ENCODE results near the gene BPIFA1. TPM values are rescaled to one million over a fixed set of nuclear protein-coding genes. Genes with fewer than 3 reads are reported as not detected.

The BPIFA1 gene
- total and polyA plus RNA-seq, 2 of the 8 experiments (the other 6 are each of a cell fraction or from before 2014, with no cell fraction given) = not detected

DNA sequence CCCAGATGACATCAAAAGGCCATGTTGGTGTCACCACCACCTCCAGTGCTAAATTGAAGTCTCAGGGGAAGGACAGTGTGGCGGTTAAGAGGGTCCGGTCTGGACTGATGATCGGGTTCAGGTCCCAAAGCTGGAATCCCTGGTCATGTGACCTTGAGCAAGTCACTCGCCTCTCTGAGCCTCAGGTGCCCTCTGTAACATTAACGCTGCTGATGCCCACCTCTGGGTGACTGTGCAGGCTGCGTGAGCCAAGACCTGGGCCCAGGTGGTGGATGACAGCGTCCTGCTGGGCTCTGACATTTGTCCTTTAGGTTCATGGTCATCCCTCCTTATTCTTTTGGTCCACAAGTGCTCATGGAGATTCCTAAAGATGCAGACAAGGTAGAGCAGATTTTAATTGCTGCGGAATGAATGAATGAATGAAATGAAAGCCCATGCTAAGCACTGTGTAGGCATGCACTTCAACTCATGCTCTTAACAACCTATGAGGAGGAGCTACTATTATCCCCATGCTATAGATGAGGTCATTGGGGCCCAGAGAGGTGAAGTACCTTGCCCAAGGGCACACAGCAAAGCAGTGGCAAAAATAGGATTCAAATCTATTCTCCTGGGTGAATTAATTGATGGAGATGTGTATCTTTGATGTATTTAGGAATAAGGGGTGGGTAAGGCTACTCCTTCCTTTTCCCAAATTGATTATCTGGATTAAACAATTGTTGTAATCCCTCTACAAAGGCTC is 46.6 kb downstream of the BPIFA1 start:
- Histone ChIP-seq H3K9me3 (ENCODE audit: insufficient read depth in 2 of 2, low read depth in 1 of 2, low read length in 1 of 2) (no peaks in the 10 kb centered on the region), H3K56ac (replicated peaks; ENCODE audit: insufficient read length, low read depth, low read length) (no peak overlapping the region), H3K27me3 (replicated peaks in 1 of 4; ENCODE audit: control insufficient read depth in 3 of 4, extremely low read depth in 1 of 4, insufficient read depth in 3 of 4, low read length in 3 of 4) (no peaks in the 10 kb centered on the region), H2AFZ (ENCODE audit: low read length) (no peak overlapping the region), H3K36me3 (ENCODE audit: control insufficient read depth in 2 of 4, insufficient read depth in 4 of 4, low read length in 3 of 4) (no peaks in the 10 kb centered on the region), H3K9ac (replicated peaks in 1 of 4; ENCODE audit: extremely low read depth in 1 of 4, low read depth in 3 of 4, low read length in 3 of 4) (no peak overlapping the region), H4K8ac (ENCODE audit: extremely low read depth, insufficient read depth, low read length) (no peak overlapping the region), H3K23me2 (ENCODE audit: low read depth, low read length) (0 out of 2 replicates have a peak, but pooled peaks cover 2% of the 10 kb centered on the region), H4K5ac (ENCODE audit: insufficient read length, low read depth, low read length) (no peak overlapping the region), H2BK12ac (ENCODE audit: low read depth, low read length) (no peak overlapping the region), H3K79me2 (ENCODE audit: control insufficient read depth in 1 of 2, insufficient read depth in 2 of 2, low read length in 2 of 2) (no peaks in the 10 kb centered on the region), H3K4me2 (ENCODE audit: insufficient read depth in 1 of 2, low read depth in 2 of 2, low read length in 2 of 2) (no peak overlapping the region), H3K4me3 (ENCODE audit: extremely low read depth in 1 of 4, insufficient read depth in 2 of 4, low read depth in 3 of 4, low read length in 4 of 4) (no peak overlapping the region), H2BK120ac (replicated peaks; ENCODE audit: low read depth, low read length) (no peak overlapping the region), H2BK5ac (ENCODE audit: low read depth, low read length) (no peak overlapping the region), H2AK5ac (ENCODE audit: low read depth, low read length) (no peak overlapping the region), H3K18ac (ENCODE audit: extremely low read depth, low read length) (no peak overlapping the region), H3K4ac (replicated peaks; ENCODE audit: insufficient read length, low read depth, low read length) (no peak overlapping the region), H3K23ac (ENCODE audit: insufficient read length) (no peak overlapping the region), H4K20me1 (replicated peaks in 1 of 2; ENCODE audit: control insufficient read depth in 1 of 2, insufficient read depth in 2 of 2, low read length in 2 of 2) (no peaks in the 10 kb centered on the region), H2BK15ac (ENCODE audit: low read length) (no peak overlapping the region), H3K79me1 (ENCODE audit: low read depth, low read length) (no peaks in the 10 kb centered on the region), H3K27ac (ENCODE audit: low read depth, low read length) (no peak overlapping the region), H3K14ac (ENCODE audit: insufficient read length) (no peak overlapping the region), H2BK20ac (ENCODE audit: low read length) (no peak overlapping the region), H3K4me1 (replicated peaks in 1 of 4; ENCODE audit: control insufficient read depth in 3 of 4, insufficient read depth in 4 of 4, low read length in 3 of 4) (peaks cover 0 to 10% (median 6%) of the 10 kb centered on the region in 4 experiments; a peak in 6 of 7 replicates), H4K91ac (replicated peaks; ENCODE audit: insufficient read length, low read length) (no peak overlapping the region)
- DNase-seq (ENCODE audit: low read depth in 1 of 2, low spot score in 2 of 2) (no peak), FAIRE-seq (no peak)
- ChIA-PET POLR2A (ENCODE audit: partially characterized antibody) (interaction anchor here (0.9 kb wide), 1 partner anchor 11 kb away, joined by 3 read pairs; no protein-coding TSS in a partner anchor), CTCF (ENCODE audit: partially characterized antibody) (interaction anchor here (0.9 to 2.8 kb wide), 7 partner anchors 8 to 27 kb away, joined by 3 to 13 read pairs (median 6); no protein-coding TSS in a partner anchor)
- 82% methylated on average over 8 of the region's 8 CpGs; no CpG with 5 or more reads in 1 of the 2 experiments for WGBS, 2 experiments (ENCODE audit: extremely low coverage in 1 of 2, insufficient coverage in 1 of 2, insufficient read length in 1 of 2, insufficient replicate concordance in 2 of 2, low coverage in 1 of 2, low lambda C conversion rate in 2 of 2, missing lambda C conversion rate in 1 of 2)
- TF ChIP-seq NANOG (IDR thresholded peaks at IDR 0.05; ENCODE audit: insufficient read depth, low read depth, low read length, poor library complexity, severe bottlenecking) (no peak), EZH2 (IDR thresholded peaks at IDR 0.05; ENCODE audit: low read depth, low read length, severe bottlenecking) (no peak)
